ENCODE measurements around the gene RALGAPA2.

RALGAPA2 gene

DNA sequence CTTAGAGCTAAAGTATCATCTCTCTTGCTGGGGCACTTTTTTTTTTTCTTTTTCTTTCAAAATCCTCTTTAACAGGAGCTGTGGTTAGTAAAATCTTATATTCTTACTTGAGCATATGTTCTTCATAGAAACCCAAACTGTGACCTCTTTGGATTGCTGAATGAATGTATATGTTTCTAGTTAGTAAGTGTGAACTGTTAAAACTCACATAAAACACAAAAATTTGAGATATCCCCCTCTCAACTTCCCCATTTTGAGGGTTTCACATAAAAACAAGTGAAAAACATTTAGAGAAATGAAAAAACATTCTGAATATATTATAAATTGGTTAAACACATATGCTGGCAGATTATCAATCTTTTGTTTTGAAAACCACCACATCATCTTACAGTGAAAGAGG lies 266.4 kb downstream of the RALGAPA2 start:
- no peak for DNase-seq (ENCODE audit: low spot score)
- in situ Hi-C loops (cut with MboI; ENCODE audit: low sequenced_read_pairs, unreplicated experiment), result no loop called here
- no peak for TF ChIP-seq CTCF (IDR thresholded peaks at IDR 0.05; ENCODE audit: borderline replicate concordance, control extremely low read depth, extremely low read depth, insufficient read depth, missing control alignments)

DNA sequence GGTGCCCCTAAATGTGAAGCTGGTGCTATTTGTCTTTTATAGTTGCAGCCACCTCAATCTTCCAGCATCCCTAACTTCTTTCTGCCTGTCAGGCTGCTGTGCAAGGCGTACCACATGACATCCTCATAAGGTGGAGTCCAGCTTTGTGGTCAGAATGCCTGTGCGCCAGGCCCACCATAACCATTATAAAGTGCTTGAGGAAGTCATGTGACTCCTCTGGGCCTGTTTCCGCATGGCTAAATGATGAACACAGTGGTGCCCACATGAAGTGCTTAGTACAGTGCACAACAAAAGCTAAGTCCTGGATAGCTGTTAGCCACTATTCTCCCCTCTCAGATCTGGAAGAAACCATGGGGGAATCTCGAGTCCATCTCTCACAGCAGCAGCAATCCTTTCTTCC lies 268.9 kb downstream of the RALGAPA2 start:
- no peak for TF ChIP-seq CTCF (IDR thresholded peaks at IDR 0.05; ENCODE audit: borderline replicate concordance, control extremely low read depth, extremely low read depth, insufficient read depth, missing control alignments)
- in situ Hi-C loops (cut with MboI; ENCODE audit: low sequenced_read_pairs, unreplicated experiment), result no loop called here
- DNase-seq (ENCODE audit: low spot score), result no peak

- no peak for DNase-seq (ENCODE audit: low spot score)
- in situ Hi-C loops (cut with MboI; ENCODE audit: low sequenced_read_pairs, unreplicated experiment), result no loop called here
Observed at GRCh38 chr20:20442466-20442865, 270.0 kb downstream of the RALGAPA2 start.

DNA sequence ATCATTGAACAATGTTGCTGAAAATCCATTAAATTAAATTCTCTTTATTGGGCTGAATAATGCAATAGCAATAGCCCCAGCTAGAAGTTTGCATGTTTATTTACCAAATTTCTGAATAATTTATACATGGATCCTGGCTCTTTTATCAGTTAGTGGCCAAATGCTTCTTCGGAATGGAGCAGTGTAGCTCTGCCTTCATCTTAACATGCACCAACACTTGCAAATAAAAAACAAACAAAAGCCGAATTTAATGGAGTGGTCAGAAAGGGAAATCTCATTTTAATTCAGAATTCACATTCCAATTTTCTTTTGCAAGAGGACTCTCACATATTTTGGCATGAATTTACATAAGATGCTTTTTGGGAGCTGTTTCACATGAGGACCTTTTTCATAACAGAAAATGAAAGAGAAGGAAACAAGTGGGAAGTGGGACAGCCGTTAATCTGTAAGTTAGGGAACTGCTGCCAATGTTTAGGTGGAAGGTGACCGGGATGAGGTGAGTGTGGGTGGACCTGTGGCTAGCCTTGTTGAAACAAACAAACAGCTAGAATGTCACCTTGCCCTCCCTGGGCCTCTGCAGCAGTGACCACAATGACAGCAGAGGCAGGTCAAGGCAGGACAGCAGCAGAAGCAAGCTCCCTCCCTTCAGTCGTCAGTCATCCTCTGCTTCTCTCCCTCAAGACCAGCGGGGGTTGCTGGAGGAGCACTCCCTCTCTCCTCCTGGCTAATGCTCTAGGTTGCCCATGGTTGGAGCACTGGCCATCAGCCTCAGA lies 271.4 kb downstream of the RALGAPA2 start:
- no peak for TF ChIP-seq CTCF (IDR thresholded peaks at IDR 0.05; ENCODE audit: borderline replicate concordance, control extremely low read depth, extremely low read depth, insufficient read depth, missing control alignments)
- in situ Hi-C loops (cut with MboI; ENCODE audit: low sequenced_read_pairs, unreplicated experiment), result no loop called here
- DNase-seq (ENCODE audit: low spot score), result no peak

More at GRCh38 chr20:20442466-20442865, 270.0 kb downstream of the RALGAPA2 start:
- TF ChIP-seq CTCF (IDR thresholded peaks at IDR 0.05; ENCODE audit: borderline replicate concordance, control extremely low read depth, extremely low read depth, insufficient read depth, missing control alignments), result no peak

DNA sequence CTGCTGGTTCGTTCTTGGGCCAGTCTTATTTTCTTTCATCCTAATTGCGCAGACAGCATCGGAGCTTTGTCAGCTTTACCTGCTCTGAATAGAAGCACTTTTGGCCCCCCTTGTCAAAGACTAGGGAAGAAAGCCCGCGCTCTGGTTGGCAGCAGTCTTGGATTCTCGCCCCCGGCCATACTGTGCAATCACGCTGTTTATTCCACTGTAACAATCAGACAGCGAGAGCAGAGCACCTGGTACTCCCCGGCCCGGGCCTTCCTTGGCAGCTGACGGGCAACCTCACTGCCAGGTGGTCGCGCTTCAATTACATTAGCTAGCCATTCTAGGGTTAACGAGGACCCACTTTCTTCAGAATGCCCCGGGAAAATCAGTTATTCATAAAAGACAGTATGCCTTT lies 272.0 kb downstream of the RALGAPA2 start:
- in situ Hi-C loops (cut with MboI; ENCODE audit: low sequenced_read_pairs, unreplicated experiment), result no loop called here
- no peak for DNase-seq (ENCODE audit: low spot score)
- TF ChIP-seq CTCF (IDR thresholded peaks at IDR 0.05; ENCODE audit: borderline replicate concordance, control extremely low read depth, extremely low read depth, insufficient read depth, missing control alignments), result no peak

GRCh38 chr20:20439602-20440190 lies 272.7 kb downstream of the RALGAPA2 start:
- TF ChIP-seq CTCF (IDR thresholded peaks at IDR 0.05; ENCODE audit: borderline replicate concordance, control extremely low read depth, extremely low read depth, insufficient read depth, missing control alignments), result no peak
- DNase-seq (ENCODE audit: low spot score), result no peak
- in situ Hi-C loops (cut with MboI; ENCODE audit: low sequenced_read_pairs, unreplicated experiment), result no loop called here
